Measurements from ENCODE around the gene KLF16. TPM values are rescaled to one million over a fixed set of nuclear protein-coding genes. Genes with fewer than 3 reads are reported as not detected.

Gene KLF16
- total RNA-seq, 1 donor = 10.4 TPM

- DNase-seq (ENCODE audit: low read depth) = no peak
- H3K4me3 ChIP-seq (ENCODE audit: low read depth, low read length) = no peak overlapping the region
- TF ChIP-seq CTCF (IDR thresholded peaks at IDR 0.05; ENCODE audit: insufficient read depth, low read depth, low read length) = no peak
Observed at GRCh38 chr19:1907563-1908363, 44.4 kb upstream of the KLF16 start.

GRCh38 chr19:1906985-1907562 is 43.7 kb upstream of the KLF16 start:
- no peak overlapping the region for H3K4me3 ChIP-seq (ENCODE audit: low read depth, low read length)
- no peak for DNase-seq (ENCODE audit: low read depth)
- no peak for TF ChIP-seq CTCF (IDR thresholded peaks at IDR 0.05; ENCODE audit: insufficient read depth, low read depth, low read length)

GRCh38 chr19:1905863-1906375 is 42.5 kb upstream of the KLF16 start:
- TF ChIP-seq CTCF (IDR thresholded peaks at IDR 0.05; ENCODE audit: insufficient read depth, low read depth, low read length) = no peak
- peak overlapping the region; percentile 78 for H3K4me3 ChIP-seq (ENCODE audit: low read depth, low read length)
- DNase-seq (ENCODE audit: low read depth) = no peak

- DNase-seq (ENCODE audit: low read depth) = peak; percentile 99
- H3K4me3 ChIP-seq (ENCODE audit: low read depth, low read length) = peak within 1 kb of the TSS; percentile 78
- no peak for TF ChIP-seq CTCF (IDR thresholded peaks at IDR 0.05; ENCODE audit: insufficient read depth, low read depth, low read length)
Observed at GRCh38 chr19:1905110-1905862, 41.9 kb upstream of the KLF16 start, which contains the start of the genes ADAT3 and SCAMP4. ADAT3 (plus strand) TSS chr19:1905399; CDS start chr19:1912048, 6,649 bp downstream. SCAMP4 (plus strand) TSS chr19:1905399; CDS start chr19:1915020, 9,621 bp downstream.

GRCh38 chr19:1904860-1905109 is 41.4 kb upstream of the KLF16 start:
- DNase-seq (ENCODE audit: low read depth) = no peak
- H3K4me3 ChIP-seq (ENCODE audit: low read depth, low read length) = peak overlapping the region; percentile 27
- no peak for TF ChIP-seq CTCF (IDR thresholded peaks at IDR 0.05; ENCODE audit: insufficient read depth, low read depth, low read length)

- no peak for TF ChIP-seq CTCF (IDR thresholded peaks at IDR 0.05; ENCODE audit: insufficient read depth, low read depth, low read length)
- DNase-seq (ENCODE audit: low read depth) = no peak
- no peak overlapping the region for H3K4me3 ChIP-seq (ENCODE audit: low read depth, low read length)
Observed at GRCh38 chr19:1902923-1903322, 39.5 kb upstream of the KLF16 start.
